ENCODE data around the gene CACHD1.

DNA sequence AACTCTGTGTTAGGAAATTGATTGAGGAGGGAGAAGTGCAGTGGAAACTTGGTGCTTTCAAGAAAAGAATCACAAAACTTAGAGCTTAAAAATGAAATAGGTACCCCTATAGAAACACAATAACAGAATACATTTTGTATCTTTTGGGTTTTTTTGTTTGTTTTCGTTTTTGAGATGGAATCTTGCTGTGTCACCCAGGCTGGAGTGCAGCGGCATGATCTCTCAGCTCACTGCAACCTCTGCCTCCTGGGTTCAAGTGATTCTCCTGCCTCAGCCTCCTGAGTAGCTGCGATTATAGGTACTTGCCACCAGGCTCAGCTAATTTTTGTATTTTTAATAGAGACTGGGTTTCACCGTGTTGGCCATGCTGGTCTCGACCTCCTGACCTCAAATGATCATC, 223.5 kb downstream of the CACHD1 start:
- TF ChIP-seq SRF (IDR thresholded peaks at IDR 0.05; ENCODE audit: low read depth) (no peak), SP1 (IDR thresholded peaks at IDR 0.05; ENCODE audit: low read depth) (no peak), EZH2 (IDR thresholded peaks at IDR 0.05) (no peak), POLR2A (IDR thresholded peaks at IDR 0.05; ENCODE audit: borderline replicate concordance, extremely low read depth, insufficient read depth, insufficient read length) (no peak), RAD21 (IDR thresholded peaks at IDR 0.05; ENCODE audit: low read depth) (no peak), EGR1 (IDR thresholded peaks at IDR 0.05; ENCODE audit: low read depth) (no peak)
- TF ChIP-seq, protein P1, sequence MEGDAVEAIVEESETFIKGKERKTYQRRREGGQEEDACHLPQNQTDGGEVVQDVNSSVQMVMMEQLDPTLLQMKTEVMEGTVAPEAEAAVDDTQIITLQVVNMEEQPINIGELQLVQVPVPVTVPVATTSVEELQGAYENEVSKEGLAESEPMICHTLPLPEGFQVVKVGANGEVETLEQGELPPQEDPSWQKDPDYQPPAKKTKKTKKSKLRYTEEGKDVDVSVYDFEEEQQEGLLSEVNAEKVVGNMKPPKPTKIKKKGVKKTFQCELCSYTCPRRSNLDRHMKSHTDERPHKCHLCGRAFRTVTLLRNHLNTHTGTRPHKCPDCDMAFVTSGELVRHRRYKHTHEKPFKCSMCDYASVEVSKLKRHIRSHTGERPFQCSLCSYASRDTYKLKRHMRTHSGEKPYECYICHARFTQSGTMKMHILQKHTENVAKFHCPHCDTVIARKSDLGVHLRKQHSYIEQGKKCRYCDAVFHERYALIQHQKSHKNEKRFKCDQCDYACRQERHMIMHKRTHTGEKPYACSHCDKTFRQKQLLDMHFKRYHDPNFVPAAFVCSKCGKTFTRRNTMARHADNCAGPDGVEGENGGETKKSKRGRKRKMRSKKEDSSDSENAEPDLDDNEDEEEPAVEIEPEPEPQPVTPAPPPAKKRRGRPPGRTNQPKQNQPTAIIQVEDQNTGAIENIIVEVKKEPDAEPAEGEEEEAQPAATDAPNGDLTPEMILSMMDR (IDR thresholded peaks at IDR 0.05 in 2 of 3, conservative IDR thresholded peaks at IDR 0.05 in 1 of 3; ENCODE audit: borderline replicate concordance in 1 of 3, insufficient read depth in 1 of 3, low read depth in 2 of 3, low read length in 2 of 3): no peak
- TF ChIP-seq, protein P2, sequence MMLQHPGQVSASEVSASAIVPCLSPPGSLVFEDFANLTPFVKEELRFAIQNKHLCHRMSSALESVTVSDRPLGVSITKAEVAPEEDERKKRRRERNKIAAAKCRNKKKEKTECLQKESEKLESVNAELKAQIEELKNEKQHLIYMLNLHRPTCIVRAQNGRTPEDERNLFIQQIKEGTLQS (IDR thresholded peaks at IDR 0.05): no peak
- TF ChIP-seq, protein P3, sequence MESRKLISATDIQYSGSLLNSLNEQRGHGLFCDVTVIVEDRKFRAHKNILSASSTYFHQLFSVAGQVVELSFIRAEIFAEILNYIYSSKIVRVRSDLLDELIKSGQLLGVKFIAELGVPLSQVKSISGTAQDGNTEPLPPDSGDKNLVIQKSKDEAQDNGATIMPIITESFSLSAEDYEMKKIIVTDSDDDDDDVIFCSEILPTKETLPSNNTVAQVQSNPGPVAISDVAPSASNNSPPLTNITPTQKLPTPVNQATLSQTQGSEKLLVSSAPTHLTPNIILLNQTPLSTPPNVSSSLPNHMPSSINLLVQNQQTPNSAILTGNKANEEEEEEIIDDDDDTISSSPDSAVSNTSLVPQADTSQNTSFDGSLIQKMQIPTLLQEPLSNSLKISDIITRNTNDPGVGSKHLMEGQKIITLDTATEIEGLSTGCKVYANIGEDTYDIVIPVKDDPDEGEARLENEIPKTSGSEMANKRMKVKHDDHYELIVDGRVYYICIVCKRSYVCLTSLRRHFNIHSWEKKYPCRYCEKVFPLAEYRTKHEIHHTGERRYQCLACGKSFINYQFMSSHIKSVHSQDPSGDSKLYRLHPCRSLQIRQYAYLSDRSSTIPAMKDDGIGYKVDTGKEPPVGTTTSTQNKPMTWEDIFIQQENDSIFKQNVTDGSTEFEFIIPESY (IDR thresholded peaks at IDR 0.05; ENCODE audit: extremely low read depth, insufficient replicate concordance, low read length): no peak
- TF ChIP-seq, protein P4, sequence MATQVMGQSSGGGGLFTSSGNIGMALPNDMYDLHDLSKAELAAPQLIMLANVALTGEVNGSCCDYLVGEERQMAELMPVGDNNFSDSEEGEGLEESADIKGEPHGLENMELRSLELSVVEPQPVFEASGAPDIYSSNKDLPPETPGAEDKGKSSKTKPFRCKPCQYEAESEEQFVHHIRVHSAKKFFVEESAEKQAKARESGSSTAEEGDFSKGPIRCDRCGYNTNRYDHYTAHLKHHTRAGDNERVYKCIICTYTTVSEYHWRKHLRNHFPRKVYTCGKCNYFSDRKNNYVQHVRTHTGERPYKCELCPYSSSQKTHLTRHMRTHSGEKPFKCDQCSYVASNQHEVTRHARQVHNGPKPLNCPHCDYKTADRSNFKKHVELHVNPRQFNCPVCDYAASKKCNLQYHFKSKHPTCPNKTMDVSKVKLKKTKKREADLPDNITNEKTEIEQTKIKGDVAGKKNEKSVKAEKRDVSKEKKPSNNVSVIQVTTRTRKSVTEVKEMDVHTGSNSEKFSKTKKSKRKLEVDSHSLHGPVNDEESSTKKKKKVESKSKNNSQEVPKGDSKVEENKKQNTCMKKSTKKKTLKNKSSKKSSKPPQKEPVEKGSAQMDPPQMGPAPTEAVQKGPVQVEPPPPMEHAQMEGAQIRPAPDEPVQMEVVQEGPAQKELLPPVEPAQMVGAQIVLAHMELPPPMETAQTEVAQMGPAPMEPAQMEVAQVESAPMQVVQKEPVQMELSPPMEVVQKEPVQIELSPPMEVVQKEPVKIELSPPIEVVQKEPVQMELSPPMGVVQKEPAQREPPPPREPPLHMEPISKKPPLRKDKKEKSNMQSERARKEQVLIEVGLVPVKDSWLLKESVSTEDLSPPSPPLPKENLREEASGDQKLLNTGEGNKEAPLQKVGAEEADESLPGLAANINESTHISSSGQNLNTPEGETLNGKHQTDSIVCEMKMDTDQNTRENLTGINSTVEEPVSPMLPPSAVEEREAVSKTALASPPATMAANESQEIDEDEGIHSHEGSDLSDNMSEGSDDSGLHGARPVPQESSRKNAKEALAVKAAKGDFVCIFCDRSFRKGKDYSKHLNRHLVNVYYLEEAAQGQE (IDR thresholded peaks at IDR 0.05; ENCODE audit: low read depth): no peak

All from HCT116 (cell line).